Fibroblast of villous mesenchyme (primary cell): Measurements from ENCODE around the gene BPIFB4. TPM values are rescaled to one million over a fixed set of nuclear protein-coding genes. Genes with fewer than 3 reads are reported as not detected.

ENCODE experiments used
- DNase-seq: peaks from one replicate; pipeline ENCODE4 v3.0.0-alpha.2; 2010; ENCODE audit warnings: low read depth
- H3K4me3 ChIP-seq: 2 replicates; pipeline ENCODE4 v1.5.1; 2011; ENCODE audit warnings: low read depth, mild to moderate bottlenecking, low read length
- total RNA-seq: library from RNA; depleted of rRNA; stranded (reverse); fragments of >200 nt; gene quantifications from 2 replicates; pipeline ENCODE4 v1.2.3, GENCODE V29; 2012
- TF ChIP-seq, protein P1 (sequence below): IDR thresholded peaks from 2 replicates; pipeline ENCODE4 v1.5.1; 2012; ENCODE audit warnings: low read depth, mild to moderate bottlenecking, low read length; ENCODE audit not compliant: insufficient read depth

Gene BPIFB4
- total RNA-seq, 1 donor, result not detected

DNA sequence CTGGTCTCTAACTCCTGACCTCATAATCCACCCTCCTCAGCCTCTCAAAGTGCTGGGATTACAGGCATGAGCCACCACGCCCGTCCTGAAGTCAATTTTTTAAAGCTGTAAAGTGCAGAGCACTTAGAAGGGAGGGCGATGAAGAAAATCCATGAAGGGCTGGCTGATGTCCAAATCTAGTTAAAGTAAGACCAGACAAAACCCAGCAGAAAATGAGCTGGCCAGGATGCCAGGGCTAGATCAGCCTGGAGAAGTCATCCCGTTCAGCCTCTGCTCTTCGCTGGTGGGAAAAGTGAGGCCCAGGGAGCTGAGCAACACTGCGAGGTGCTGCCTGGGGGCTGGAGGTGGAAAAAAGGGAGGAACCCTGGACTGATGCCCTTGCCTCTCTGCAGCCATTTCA is 3.1 kb downstream of the BPIFB4 start:
- TF ChIP-seq, protein P1, sequence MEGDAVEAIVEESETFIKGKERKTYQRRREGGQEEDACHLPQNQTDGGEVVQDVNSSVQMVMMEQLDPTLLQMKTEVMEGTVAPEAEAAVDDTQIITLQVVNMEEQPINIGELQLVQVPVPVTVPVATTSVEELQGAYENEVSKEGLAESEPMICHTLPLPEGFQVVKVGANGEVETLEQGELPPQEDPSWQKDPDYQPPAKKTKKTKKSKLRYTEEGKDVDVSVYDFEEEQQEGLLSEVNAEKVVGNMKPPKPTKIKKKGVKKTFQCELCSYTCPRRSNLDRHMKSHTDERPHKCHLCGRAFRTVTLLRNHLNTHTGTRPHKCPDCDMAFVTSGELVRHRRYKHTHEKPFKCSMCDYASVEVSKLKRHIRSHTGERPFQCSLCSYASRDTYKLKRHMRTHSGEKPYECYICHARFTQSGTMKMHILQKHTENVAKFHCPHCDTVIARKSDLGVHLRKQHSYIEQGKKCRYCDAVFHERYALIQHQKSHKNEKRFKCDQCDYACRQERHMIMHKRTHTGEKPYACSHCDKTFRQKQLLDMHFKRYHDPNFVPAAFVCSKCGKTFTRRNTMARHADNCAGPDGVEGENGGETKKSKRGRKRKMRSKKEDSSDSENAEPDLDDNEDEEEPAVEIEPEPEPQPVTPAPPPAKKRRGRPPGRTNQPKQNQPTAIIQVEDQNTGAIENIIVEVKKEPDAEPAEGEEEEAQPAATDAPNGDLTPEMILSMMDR, result no peak
- no peak for DNase-seq
- no peak overlapping the region for H3K4me3 ChIP-seq

DNA sequence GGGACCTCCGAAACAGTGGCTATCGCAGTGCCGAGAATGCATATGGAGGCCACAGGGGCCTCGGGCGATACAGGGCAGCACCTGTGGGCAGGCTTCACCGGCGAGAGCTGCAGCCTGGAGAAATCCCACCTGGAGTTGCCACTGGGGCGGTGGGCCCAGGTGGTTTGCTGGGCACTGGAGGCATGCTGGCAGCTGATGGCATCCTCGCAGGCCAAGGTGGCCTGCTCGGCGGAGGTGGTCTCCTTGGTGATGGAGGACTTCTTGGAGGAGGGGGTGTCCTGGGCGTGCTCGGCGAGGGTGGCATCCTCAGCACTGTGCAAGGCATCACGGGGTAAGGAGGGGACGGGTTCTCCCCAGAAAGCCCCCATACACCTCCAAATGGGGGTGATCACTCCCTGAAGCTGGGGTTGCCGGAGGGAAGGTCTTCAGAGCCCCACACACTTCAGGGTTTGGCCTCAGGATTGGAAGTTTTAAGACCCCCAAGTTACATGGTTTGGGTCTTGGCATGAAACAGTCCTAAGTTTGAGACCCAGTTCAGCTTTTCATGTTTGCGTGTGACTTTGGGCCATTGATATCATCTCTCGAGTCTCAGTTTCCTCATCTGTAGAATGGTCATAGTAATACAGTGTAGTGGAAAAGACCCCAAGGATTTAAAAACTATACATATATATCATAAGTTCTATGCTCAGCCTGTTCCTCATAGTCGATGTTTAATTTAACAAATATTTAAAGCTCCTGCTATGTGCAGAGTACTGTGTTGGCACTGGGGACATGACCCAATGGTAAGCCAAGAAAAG is 4.3 kb downstream of the BPIFB4 start:
- DNase-seq, result no peak
- TF ChIP-seq, protein P1, result no peak

DNA sequence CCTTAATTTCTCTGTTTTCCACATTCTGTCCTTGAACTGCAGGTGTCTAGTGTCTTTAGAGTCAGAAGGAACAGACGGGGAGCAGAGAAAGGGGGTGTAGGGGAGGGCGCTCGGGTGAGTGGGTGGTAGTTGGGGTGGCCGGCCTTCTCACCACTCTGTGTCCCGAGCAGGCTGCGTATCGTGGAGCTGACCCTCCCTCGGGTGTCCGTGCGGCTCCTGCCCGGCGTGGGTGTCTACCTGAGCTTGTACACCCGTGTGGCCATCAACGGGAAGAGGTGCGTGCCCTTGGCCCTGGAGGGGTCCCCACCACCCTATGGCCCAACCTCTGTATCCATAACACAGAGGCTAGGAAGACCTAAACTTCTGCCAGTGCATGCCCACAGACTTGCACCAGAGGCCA is 5.3 kb downstream of the BPIFB4 start:
- TF ChIP-seq, protein P1, result no peak
- no peak for DNase-seq
- H3K4me3 ChIP-seq, result no peak overlapping the region

More for the DNA sequence above, 4.3 kb downstream of the BPIFB4 start:
- H3K4me3 ChIP-seq, result no peak overlapping the region

DNA sequence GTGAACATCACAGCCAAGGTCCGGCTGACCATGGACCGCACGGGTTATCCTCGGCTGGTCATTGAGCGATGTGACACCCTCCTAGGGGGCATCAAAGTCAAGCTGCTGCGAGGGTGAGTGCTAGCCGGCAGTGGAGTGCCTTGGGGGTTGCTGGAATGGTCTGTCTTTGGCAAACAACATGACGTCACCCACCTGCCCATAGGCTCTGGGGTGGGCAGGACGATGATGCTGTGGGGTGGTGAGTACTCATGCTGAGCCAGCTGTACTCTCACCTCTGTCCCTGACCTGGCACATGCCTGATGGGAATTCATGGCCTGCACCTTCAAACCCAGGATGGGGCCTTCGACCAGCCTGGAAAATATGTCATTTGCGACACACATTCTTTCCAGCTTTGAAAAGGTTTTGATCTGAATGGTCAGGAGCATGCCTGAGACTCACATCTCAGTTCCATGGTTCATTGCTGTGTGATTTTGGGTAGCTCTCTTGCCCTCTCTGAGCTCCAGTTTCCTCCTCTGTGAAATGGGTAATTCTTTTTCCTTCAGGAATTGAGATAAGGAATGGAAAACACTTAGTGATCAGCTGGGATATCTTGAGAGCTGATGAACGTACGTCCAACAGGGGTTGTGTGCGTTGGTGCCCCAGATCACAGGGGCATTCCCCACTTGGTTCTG is 6.7 kb downstream of the BPIFB4 start:
- TF ChIP-seq, protein P1, result no peak
- no peak for DNase-seq
- no peak overlapping the region for H3K4me3 ChIP-seq

DNA sequence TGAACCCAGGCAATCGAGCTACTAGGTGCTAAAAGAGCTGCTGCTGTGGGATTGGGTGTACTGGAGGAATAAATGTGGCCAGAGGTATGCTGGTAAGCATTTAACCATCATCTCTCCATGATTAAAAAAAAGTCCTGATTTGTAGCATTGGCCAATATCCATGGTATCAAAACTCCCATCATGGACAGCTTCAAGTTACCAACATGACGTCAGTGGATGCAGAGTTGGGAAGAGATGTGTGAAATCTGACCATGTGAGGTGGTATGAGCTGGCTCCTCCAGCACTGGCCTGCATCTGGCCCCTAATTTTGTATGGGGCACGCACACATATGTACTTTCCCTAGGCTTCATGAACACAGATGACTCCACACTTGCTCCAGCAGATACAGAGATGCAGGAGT is 11.7 kb downstream of the BPIFB4 start:
- H3K4me3 ChIP-seq, result no peak overlapping the region
- TF ChIP-seq, protein P1, result no peak
- no peak for DNase-seq

DNA sequence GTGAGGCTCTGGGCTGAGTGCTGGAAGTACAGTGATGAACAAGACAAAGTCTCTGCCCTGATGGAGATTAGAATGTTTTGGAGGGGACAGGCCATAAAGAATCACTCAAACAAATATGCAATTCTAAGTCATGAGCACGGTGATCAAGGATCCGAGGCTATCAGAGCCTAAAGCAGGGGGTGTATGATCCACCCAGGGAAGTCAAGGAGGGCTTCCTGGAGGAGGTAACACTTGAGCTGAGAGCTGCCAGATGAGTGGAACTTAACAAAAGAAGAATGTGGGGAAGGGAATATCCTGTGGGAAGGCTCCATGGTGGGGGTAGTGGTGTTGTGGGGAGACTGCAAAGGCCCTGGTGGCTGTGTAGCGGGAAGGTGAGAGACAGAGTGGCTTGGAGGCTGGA is 12.2 kb downstream of the BPIFB4 start:
- no peak for DNase-seq
- no peak overlapping the region for H3K4me3 ChIP-seq
- TF ChIP-seq, protein P1, result no peak

DNA sequence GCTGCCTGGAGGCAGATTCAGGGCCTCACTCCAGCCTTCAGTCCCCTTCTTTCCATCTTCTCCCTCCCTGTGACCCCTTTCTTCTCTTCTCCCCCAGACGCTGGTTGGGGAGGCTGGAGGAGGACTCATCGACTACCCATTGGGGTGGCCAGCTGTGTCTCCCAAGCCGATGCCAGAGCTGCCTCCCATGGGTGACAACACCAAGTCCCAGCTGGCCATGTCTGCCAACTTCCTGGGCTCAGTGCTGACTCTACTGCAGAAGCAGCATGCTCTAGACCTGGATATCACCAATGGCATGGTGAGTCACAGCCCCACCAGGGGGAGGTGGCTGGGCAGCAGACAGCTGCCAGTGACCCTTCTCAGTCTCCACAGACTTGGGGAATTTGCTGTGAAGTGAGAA is 12.9 kb downstream of the BPIFB4 start:
- no peak overlapping the region for H3K4me3 ChIP-seq
- DNase-seq, result no peak
- TF ChIP-seq, protein P1, result no peak
